HepG2 (cell line): Measurements from ENCODE around the gene ZNF445. TPM values are rescaled to one million over a fixed set of nuclear protein-coding genes. Genes with fewer than 3 reads are reported as not detected.

ENCODE experiments used
- BCL6 ChIP-seq: IDR thresholded peaks from 2 replicates; pipeline ENCODE4 v1.6.1; 2016; ENCODE audit warnings: missing genetic modification reagents, missing compliant biosample characterization
- HNF1A ChIP-seq, 2 experiments: sonication (generic) in 1 of 2; formaldehyde crosslinking in 1 of 2; IDR thresholded peaks; 2 replicates each; pipeline versions ENCODE4 v1.4.0 to v1.6.1; 2016 to 2020; ENCODE audit warnings: borderline replicate concordance in 1 of 2, low read depth in 1 of 2, mild to moderate bottlenecking in 1 of 2, missing genetic modification reagents in 1 of 2
- KAT7 ChIP-seq: IDR thresholded peaks from 2 replicates; pipeline ENCODE4 v1.6.1; 2018; ENCODE audit warnings: borderline replicate concordance, missing compliant biosample characterization
- NR1H2 ChIP-seq: sonication (generic); formaldehyde crosslinking; IDR thresholded peaks from 2 replicates; pipeline ENCODE4 v1.8.1; 2022; ENCODE audit warnings: low read depth, missing genetic modification reagents, borderline replicate concordance
- POLR2AphosphoS2 ChIP-seq: IDR thresholded peaks from 2 replicates; pipeline ENCODE4 v1.6.1; 2011; ENCODE audit warnings: low read depth, low read length, improper control_type of control experiment
- RBM39 ChIP-seq: fragments of 200-400 bp; formaldehyde crosslinking; IDR thresholded peaks from one replicate; pipeline ENCODE4 v1.6.1; 2018; ENCODE audit warnings: antibody characterized with exemption, mild to moderate bottlenecking, low read depth, low read length; ENCODE audit not compliant: poor library complexity, severe bottlenecking
- TMF1 ChIP-seq: sonication (generic); formaldehyde crosslinking; IDR thresholded peaks from 2 replicates; pipeline ENCODE4 v1.8.1; 2022; ENCODE audit warnings: low read depth, missing genetic modification reagents
- ZBTB20 ChIP-seq: sonication (generic); formaldehyde crosslinking; IDR thresholded peaks from 2 replicates; pipeline ENCODE4 v1.8.1; 2023; ENCODE audit warnings: missing genetic modification reagents, low read depth, mild to moderate bottlenecking, borderline replicate concordance
- ZBTB21 ChIP-seq: sonication (generic); formaldehyde crosslinking; IDR thresholded peaks from 2 replicates; pipeline ENCODE4 v1.4.0; 2020; ENCODE audit warnings: missing genetic modification reagents
- ZBTB3 ChIP-seq: sonication (generic); formaldehyde crosslinking; IDR thresholded peaks from 2 replicates; pipeline ENCODE4 v1.4.0; 2020; ENCODE audit warnings: low read depth, mild to moderate bottlenecking, moderate library complexity, missing genetic modification reagents, borderline replicate concordance
- ZMYM2 ChIP-seq: sonication (generic); formaldehyde crosslinking; IDR thresholded peaks from 2 replicates; pipeline ENCODE4 v1.8.0; 2022; ENCODE audit warnings: mild to moderate bottlenecking, missing genetic modification reagents
- ZNF121 ChIP-seq: sonication (generic); formaldehyde crosslinking; IDR thresholded peaks from 2 replicates; pipeline ENCODE4 v1.5.0; 2020; ENCODE audit warnings: mild to moderate bottlenecking, missing genetic modification reagents
- ZNF274 ChIP-seq: sonication (generic); formaldehyde crosslinking; IDR thresholded peaks from 2 replicates; pipeline ENCODE4 v1.5.1; 2020; ENCODE audit warnings: mild to moderate bottlenecking, missing genetic modification reagents
- ZNF367 ChIP-seq: sonication (generic); formaldehyde crosslinking; IDR thresholded peaks from 2 replicates; pipeline ENCODE4 v1.4.0; 2020; ENCODE audit warnings: missing genetic modification reagents, borderline replicate concordance
- ZNF414 ChIP-seq: sonication (generic); formaldehyde crosslinking; IDR thresholded peaks from 2 replicates; pipeline ENCODE4 v1.5.0; 2020; ENCODE audit warnings: missing genetic modification reagents
- ZNF431 ChIP-seq: sonication (generic); formaldehyde crosslinking; IDR thresholded peaks from 2 replicates; pipeline ENCODE4 v1.9.0; 2022; ENCODE audit warnings: missing genetic modification reagents, low read depth, mild to moderate bottlenecking, borderline replicate concordance
- ZNF460 ChIP-seq: sonication (generic); formaldehyde crosslinking; IDR thresholded peaks from 2 replicates; pipeline ENCODE4 v1.5.1; 2020; ENCODE audit warnings: missing genetic modification reagents, mild to moderate bottlenecking, borderline replicate concordance
- ZNF496 ChIP-seq: sonication (generic); formaldehyde crosslinking; IDR thresholded peaks from 2 replicates; pipeline ENCODE4 v1.8.1; 2023; ENCODE audit warnings: mild to moderate bottlenecking, moderate library complexity, missing genetic modification reagents; ENCODE audit not compliant: insufficient replicate concordance
- ZNF567 ChIP-seq: sonication (generic); formaldehyde crosslinking; IDR thresholded peaks from 2 replicates; pipeline ENCODE4 v1.8.1; 2023; ENCODE audit warnings: mild to moderate bottlenecking, missing genetic modification reagents, borderline replicate concordance
- ZNF616 ChIP-seq: sonication (generic); formaldehyde crosslinking; IDR thresholded peaks from 2 replicates; pipeline ENCODE4 v1.5.0; 2020; ENCODE audit warnings: low read depth, mild to moderate bottlenecking, missing genetic modification reagents
- polyA plus RNA-seq, 8 experiments: library from polyadenylated mRNA; depleted of rRNA in 3 of 8; stranded (reverse) in 7 of 8; unstranded in 1 of 8; fragments of >200 nt; fragmentation: Illumina TruSeq in 4 of 8; extraction: Trizol in 4 of 8; gene quantifications; 2 replicates each; pipeline versions ENCODE4 v1.2.1 to v1.2.3, GENCODE V29; 2011 to 2016; ENCODE audit warnings: low read depth in 4 of 8, missing spikeins in 1 of 8, mixed read lengths in 1 of 8; ENCODE audit not compliant: insufficient read depth in 1 of 8
- total RNA-seq, 5 experiments: library from RNA; depleted of rRNA; stranded (reverse); fragments of >200 nt; fragmentation: Illumina TruSeq; extraction: Trizol; gene quantifications; 2 replicates each; pipeline ENCODE4 v1.2.3, GENCODE V29; 2016; ENCODE audit warnings: low read depth in 1 of 5
- TF ChIP-seq, protein P1 (sequence below): IDR thresholded peaks from 2 replicates; pipeline ENCODE4 v1.6.1; 2016; ENCODE audit warnings: low read depth, missing genetic modification reagents, missing compliant biosample characterization

ZNF445 gene
- total and polyA plus RNA-seq, 2 of the 13 experiments (the other 11 are each of a cell fraction or from before 2014, with no cell fraction given): 4.4 to 10.3 TPM

GRCh38 chr3:44511238-44511566 lies 33.7 kb upstream of the ZNF445 start (continued):
- TF ChIP-seq HNF1A (IDR thresholded peaks at IDR 0.05; ENCODE audit: low read depth) (no peak), HNF1A (CRISPR knock-in tag; IDR thresholded peaks at IDR 0.05; ENCODE audit: borderline replicate concordance) (no peak), BCL6 (CRISPR knock-in tag) (0 out of 2 replicates have a peak, but pooled peaks have one; percentile 6), POLR2AphosphoS2 (no peak), ZNF274 (CRISPR knock-in tag) (no peak), ZNF121 (CRISPR knock-in tag) (no peak), ZBTB21 (no peak), ZNF367 (CRISPR knock-in tag) (no peak), ZNF431 (CRISPR knock-in tag) (no peak), ZNF460 (CRISPR knock-in tag) (no peak), ZBTB20 (CRISPR knock-in tag) (no peak), KAT7 (no peak), RBM39 (no peak), NR1H2 (CRISPR knock-in tag) (no peak), ZNF496 (CRISPR knock-in tag) (no peak), ZMYM2 (CRISPR knock-in tag) (no peak), ZNF567 (no peak), ZBTB3 (CRISPR knock-in tag) (no peak), ZNF616 (CRISPR knock-in tag) (no peak), TMF1 (CRISPR knock-in tag) (no peak), ZNF414 (CRISPR knock-in tag) (no peak)
- TF ChIP-seq, protein P1, sequence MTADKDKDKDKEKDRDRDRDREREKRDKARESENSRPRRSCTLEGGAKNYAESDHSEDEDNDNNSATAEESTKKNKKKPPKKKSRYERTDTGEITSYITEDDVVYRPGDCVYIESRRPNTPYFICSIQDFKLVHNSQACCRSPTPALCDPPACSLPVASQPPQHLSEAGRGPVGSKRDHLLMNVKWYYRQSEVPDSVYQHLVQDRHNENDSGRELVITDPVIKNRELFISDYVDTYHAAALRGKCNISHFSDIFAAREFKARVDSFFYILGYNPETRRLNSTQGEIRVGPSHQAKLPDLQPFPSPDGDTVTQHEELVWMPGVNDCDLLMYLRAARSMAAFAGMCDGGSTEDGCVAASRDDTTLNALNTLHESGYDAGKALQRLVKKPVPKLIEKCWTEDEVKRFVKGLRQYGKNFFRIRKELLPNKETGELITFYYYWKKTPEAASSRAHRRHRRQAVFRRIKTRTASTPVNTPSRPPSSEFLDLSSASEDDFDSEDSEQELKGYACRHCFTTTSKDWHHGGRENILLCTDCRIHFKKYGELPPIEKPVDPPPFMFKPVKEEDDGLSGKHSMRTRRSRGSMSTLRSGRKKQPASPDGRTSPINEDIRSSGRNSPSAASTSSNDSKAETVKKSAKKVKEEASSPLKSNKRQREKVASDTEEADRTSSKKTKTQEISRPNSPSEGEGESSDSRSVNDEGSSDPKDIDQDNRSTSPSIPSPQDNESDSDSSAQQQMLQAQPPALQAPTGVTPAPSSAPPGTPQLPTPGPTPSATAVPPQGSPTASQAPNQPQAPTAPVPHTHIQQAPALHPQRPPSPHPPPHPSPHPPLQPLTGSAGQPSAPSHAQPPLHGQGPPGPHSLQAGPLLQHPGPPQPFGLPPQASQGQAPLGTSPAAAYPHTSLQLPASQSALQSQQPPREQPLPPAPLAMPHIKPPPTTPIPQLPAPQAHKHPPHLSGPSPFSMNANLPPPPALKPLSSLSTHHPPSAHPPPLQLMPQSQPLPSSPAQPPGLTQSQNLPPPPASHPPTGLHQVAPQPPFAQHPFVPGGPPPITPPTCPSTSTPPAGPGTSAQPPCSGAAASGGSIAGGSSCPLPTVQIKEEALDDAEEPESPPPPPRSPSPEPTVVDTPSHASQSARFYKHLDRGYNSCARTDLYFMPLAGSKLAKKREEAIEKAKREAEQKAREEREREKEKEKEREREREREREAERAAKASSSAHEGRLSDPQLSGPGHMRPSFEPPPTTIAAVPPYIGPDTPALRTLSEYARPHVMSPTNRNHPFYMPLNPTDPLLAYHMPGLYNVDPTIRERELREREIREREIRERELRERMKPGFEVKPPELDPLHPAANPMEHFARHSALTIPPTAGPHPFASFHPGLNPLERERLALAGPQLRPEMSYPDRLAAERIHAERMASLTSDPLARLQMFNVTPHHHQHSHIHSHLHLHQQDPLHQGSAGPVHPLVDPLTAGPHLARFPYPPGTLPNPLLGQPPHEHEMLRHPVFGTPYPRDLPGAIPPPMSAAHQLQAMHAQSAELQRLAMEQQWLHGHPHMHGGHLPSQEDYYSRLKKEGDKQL (CRISPR knock-in tag): no peak
